SH-SY5Y (cell line): ENCODE results near the gene KATNB1.
A peak's percentile ranks its signal among the peaks of the same experiment; 100 is the strongest.

Experiments
- GATA2 ChIP-seq: IDR thresholded peaks from 2 replicates; pipeline ENCODE4 v1.6.1; 2011; ENCODE audit warnings: mild to moderate bottlenecking, low read depth, low read length
- GATA3 ChIP-seq: IDR thresholded peaks from 2 replicates; pipeline ENCODE4 v1.6.1; 2011; ENCODE audit warnings: low read depth, mild to moderate bottlenecking, low read length, moderate library complexity

KATNB1 gene

GRCh38 chr16:57735755-57736418 lies at the start of gene KATNB1:
Gene KATNB1 (plus strand): TSS chr16:57735770. CDS start chr16:57737244, 1,474 bp downstream.
- TF ChIP-seq GATA2 (no peak), GATA3 (no peak)

GRCh38 chr16:57686577-57686976 lies 49.0 kb upstream of the KATNB1 start:
- no peak for TF ChIP-seq GATA3
- no peak for TF ChIP-seq GATA2

- TF ChIP-seq GATA2: no peak
- TF ChIP-seq GATA3: no peak
These were observed 48.1 kb upstream of the KATNB1 start for GRCh38 chr16:57687363-57687929.

GRCh38 chr16:57688487-57688986 lies 47.0 kb upstream of the KATNB1 start:
- TF ChIP-seq GATA3 (no peak), GATA2 (no peak)

- TF ChIP-seq GATA2: no peak
- TF ChIP-seq GATA3: no peak
These were observed 46.4 kb upstream of the KATNB1 start for GRCh38 chr16:57688987-57689761.

GRCh38 chr16:57689762-57690558 lies 45.6 kb upstream of the KATNB1 start:
- TF ChIP-seq GATA3: no peak; the same call in 1 of the 2 replicates
- peak; percentile 72; the same call in 1 of the 2 replicates for TF ChIP-seq GATA2

- TF ChIP-seq GATA3 (no peak), GATA2 (no peak)
These were observed 44.6 kb upstream of the KATNB1 start for GRCh38 chr16:57690782-57691471.

GRCh38 chr16:57692636-57693035 lies 42.9 kb upstream of the KATNB1 start:
- TF ChIP-seq GATA3: no peak
- no peak for TF ChIP-seq GATA2

- no peak for TF ChIP-seq GATA3
- TF ChIP-seq GATA2: no peak
These were observed 42.0 kb upstream of the KATNB1 start for GRCh38 chr16:57693550-57693949.

- TF ChIP-seq GATA2: no peak
These were observed 41.3 kb upstream of the KATNB1 start for GRCh38 chr16:57694231-57694724.

GRCh38 chr16:57694725-57695679 lies 40.6 kb upstream of the KATNB1 start, which contains the start of gene DRC7:
Gene DRC7 (plus strand): TSS chr16:57694806. CDS start chr16:57697950, 3,144 bp downstream.
- no peak for TF ChIP-seq GATA2
- TF ChIP-seq GATA3: no peak

GRCh38 chr16:57695680-57696069 lies 39.9 kb upstream of the KATNB1 start:
- TF ChIP-seq GATA3: no peak
- no peak for TF ChIP-seq GATA2
